Measurements from ENCODE around the gene MCOLN1. TPM values are rescaled to one million over a fixed set of nuclear protein-coding genes. Genes with fewer than 3 reads are reported as not detected.
A peak's percentile ranks its signal among the peaks of the same experiment; 100 is the strongest.
"Not testable (repeated sequence)": the region's sequence is repeated elsewhere in the genome, so short reads cannot be mapped to it uniquely, and the experiment has no call there.

The MCOLN1 gene
- total RNA-seq, 1 experiment from 2014 or later, result 10.8 TPM

- DNase-seq (ENCODE audit: unreplicated experiment), result peak; percentile 76
- Mint-ChIP-seq H3K27me3 (ENCODE audit: insufficient read depth, unreplicated experiment) (peaks cover 36% of the 10 kb centered on the region), H3K27ac (ENCODE audit: low read depth, unreplicated experiment) (no peak overlapping the region), H3K4me1 (ENCODE audit: insufficient read depth, unreplicated experiment) (peaks cover 15% of the 10 kb centered on the region), H3K4me3 (ENCODE audit: unreplicated experiment) (no peak overlapping the region), H3K9me3 (ENCODE audit: unreplicated experiment) (no peaks in the 10 kb centered on the region), H3K36me3 (ENCODE audit: insufficient read depth, unreplicated experiment) (no peaks in the 10 kb centered on the region)
- no TSS peak for BruUV-seq (replicated peaks)
- intact Hi-C loops (cut with micrococcal nuclease), result no loop called here
- CTCF ChIA-PET, result no interaction called here
- TF ChIP-seq CTCF (IDR thresholded peaks at IDR 0.05; ENCODE audit: unreplicated experiment), result no peak
- POLR2A ChIA-PET, result interaction anchor here (1.6 kb wide), 1 partner anchor 21 kb away, joined by 6 read pairs; no protein-coding TSS in a partner anchor
Observed at GRCh38 chr19:7575434-7576040, 53.1 kb downstream of the MCOLN1 start.

- Mint-ChIP-seq H3K4me1 (ENCODE audit: insufficient read depth, unreplicated experiment) (peaks cover 14% of the 10 kb centered on the region), H3K27me3 (ENCODE audit: insufficient read depth, unreplicated experiment) (peaks cover 36% of the 10 kb centered on the region)
- POLR2A ChIA-PET, result interaction anchor here (1.6 kb wide), 1 partner anchor 20 kb away, joined by 6 read pairs; no protein-coding TSS in a partner anchor
- H3K27ac Mint-ChIP-seq (ENCODE audit: low read depth, unreplicated experiment); H3K36me3 Mint-ChIP-seq (ENCODE audit: insufficient read depth, unreplicated experiment); intact Hi-C loops (cut with micrococcal nuclease); BruUV-seq (replicated peaks); H3K4me3 Mint-ChIP-seq (ENCODE audit: unreplicated experiment); H3K9me3 Mint-ChIP-seq (ENCODE audit: unreplicated experiment); DNase-seq (ENCODE audit: unreplicated experiment): not testable (repeated sequence)
- CTCF ChIA-PET, result interaction anchor here (0.6 kb wide), 1 partner anchor 223 kb away, joined by 3 read pairs; no protein-coding TSS in a partner anchor
Observed at GRCh38 chr19:7577422-7577821, 55.0 kb downstream of the MCOLN1 start.

GRCh38 chr19:7578127-7578526 lies 55.7 kb downstream of the MCOLN1 start:
- no peak overlapping the region for H3K27ac Mint-ChIP-seq (ENCODE audit: low read depth, unreplicated experiment)
- POLR2A ChIA-PET, result interaction anchor here (0.6 kb wide), 3 partner anchors 10 to 72 kb away, joined by 3 read pairs; no protein-coding TSS in a partner anchor

GRCh38 chr19:7579182-7579581 lies 56.8 kb downstream of the MCOLN1 start:
- Mint-ChIP-seq H3K27me3 (ENCODE audit: insufficient read depth, unreplicated experiment) (peaks cover 36% of the 10 kb centered on the region), H3K9me3 (ENCODE audit: unreplicated experiment) (no peaks in the 10 kb centered on the region), H3K27ac (ENCODE audit: low read depth, unreplicated experiment) (no peak overlapping the region), H3K4me3 (ENCODE audit: unreplicated experiment) (no peak overlapping the region), H3K4me1 (ENCODE audit: insufficient read depth, unreplicated experiment) (peaks cover 18% of the 10 kb centered on the region), H3K36me3 (ENCODE audit: insufficient read depth, unreplicated experiment) (no peaks in the 10 kb centered on the region)
- no peak for DNase-seq (ENCODE audit: unreplicated experiment)
- ChIA-PET POLR2A (interaction anchor here (0.7 kb wide), 1 partner anchor 1496 kb away, joined by 3 read pairs; no protein-coding TSS in a partner anchor), CTCF (interaction anchor here (0.6 kb wide), 1 partner anchor 317 kb away, joined by 3 read pairs; no protein-coding TSS in a partner anchor)
- no TSS peak for BruUV-seq (replicated peaks)
- no peak for TF ChIP-seq CTCF (IDR thresholded peaks at IDR 0.05; ENCODE audit: unreplicated experiment)
- intact Hi-C loops (cut with micrococcal nuclease), result no loop called here

More at GRCh38 chr19:7578127-7578526, 55.7 kb downstream of the MCOLN1 start:
- no peak for DNase-seq (ENCODE audit: unreplicated experiment)
- Mint-ChIP-seq H3K27me3 (ENCODE audit: insufficient read depth, unreplicated experiment) (peaks cover 36% of the 10 kb centered on the region), H3K9me3 (ENCODE audit: unreplicated experiment) (no peaks in the 10 kb centered on the region), H3K4me3 (ENCODE audit: unreplicated experiment) (no peak overlapping the region), H3K4me1 (ENCODE audit: insufficient read depth, unreplicated experiment) (peaks cover 18% of the 10 kb centered on the region), H3K36me3 (ENCODE audit: insufficient read depth, unreplicated experiment) (no peaks in the 10 kb centered on the region)
- intact Hi-C loops (cut with micrococcal nuclease), result no loop called here
- no peak for TF ChIP-seq CTCF (IDR thresholded peaks at IDR 0.05; ENCODE audit: unreplicated experiment)
- no TSS peak for BruUV-seq (replicated peaks)
- CTCF ChIA-PET, result no interaction called here

Data from MCF 10A (cell line).